ENCODE measurements around the gene ARSG.

- TF ChIP-seq CTCF (IDR thresholded peaks at IDR 0.05) (no peak), POLR2A (IDR thresholded peaks at IDR 0.05) (no peak)
These were observed 170.3 kb downstream of the ARSG start for GRCh38 chr17:68461589-68461988.
